OCI-LY7 (cell line): Measurements from ENCODE around the gene DUSP22. TPM values are rescaled to one million over a fixed set of nuclear protein-coding genes. Genes with fewer than 3 reads are reported as not detected.
A peak's percentile ranks its signal among the peaks of the same experiment; 100 is the strongest.

ENCODE experiments used
- BruUV-seq: library from RNA; stranded (reverse); fragments of 400-500 nt; replicated peaks from 2 replicates; lab custom pipeline; 2021; lab: Mats Ljungman, UMichigan
- CTCF ChIA-PET: fragments of 300-600 bp; sonication (Branson Sonifier 250); formaldehyde crosslinking; loops from one replicate; lab custom pipeline; 2022; ENCODE audit warnings: antibody characterized with exemption; ENCODE audit not compliant: unreplicated experiment; lab: Charles Lee
- POLR2A ChIA-PET: fragments of 300-600 bp; sonication (Branson Sonifier 250); formaldehyde crosslinking; loops from one replicate; lab custom pipeline; 2022; ENCODE audit warnings: antibody characterized with exemption; lab: Charles Lee
- DNase-seq: peaks from one replicate; pipeline ENCODE4 v3.0.0-alpha.2; 2015; ENCODE audit warnings: low spot score
- H2AFZ ChIP-seq: fragments of 200-600 bp; sonication (generic), shearing (Covaris generic); 2 replicates; pipeline ENCODE4 v1.6.1; 2014; ENCODE audit warnings: mild to moderate bottlenecking, antibody characterized with exemption, low read length, moderate library complexity
- H3K27ac ChIP-seq: fragments of 200-600 bp; sonication (generic); 2 replicates; pipeline ENCODE4 v1.5.1; 2014; ENCODE audit warnings: mixed run types, low read depth, mild to moderate bottlenecking, moderate library complexity, low read length, inconsistent platforms; ENCODE audit not compliant: poor library complexity, severe bottlenecking
- H3K36me3 ChIP-seq: fragments of 200-600 bp; sonication (generic); 2 replicates; pipeline ENCODE4 v1.6.1; 2014; ENCODE audit warnings: mild to moderate bottlenecking, antibody characterized with exemption, low read length, moderate library complexity, mixed read lengths; ENCODE audit not compliant: insufficient read depth
- H3K4me1 ChIP-seq: fragments of 200-600 bp; sonication (generic); 2 replicates; pipeline ENCODE4 v1.5.1; 2014; ENCODE audit warnings: mild to moderate bottlenecking, low read length; ENCODE audit not compliant: insufficient read depth, poor library complexity, severe bottlenecking
- H3K4me2 ChIP-seq: fragments of 200-600 bp; sonication (generic); 2 replicates; pipeline ENCODE4 v1.6.1; 2014; ENCODE audit warnings: mild to moderate bottlenecking, low read length
- H3K4me3 ChIP-seq: fragments of 200-600 bp; sonication (generic); 2 replicates; pipeline ENCODE4 v1.5.1; 2014; ENCODE audit warnings: mild to moderate bottlenecking, low read depth, low read length; ENCODE audit not compliant: poor library complexity, severe bottlenecking
- H3K79me2 ChIP-seq: fragments of 200-600 bp; sonication (generic); 2 replicates; pipeline ENCODE4 v1.6.1; 2016; ENCODE audit warnings: low read depth, mild to moderate bottlenecking, low read length, moderate library complexity, mixed read lengths; ENCODE audit not compliant: insufficient read depth
- H3K9me2 ChIP-seq: fragments of 200-600 bp; sonication (generic); 2 replicates; pipeline ENCODE4 v1.6.1; 2016; ENCODE audit warnings: mild to moderate bottlenecking, low read length, mixed read lengths; ENCODE audit not compliant: insufficient read depth
- H3K9me3 ChIP-seq: fragments of 200-600 bp; sonication (generic); 2 replicates; pipeline ENCODE4 v1.6.1; 2014; ENCODE audit warnings: mild to moderate bottlenecking, mixed run types, low read length, mixed read lengths
- H4K20me1 ChIP-seq: fragments of 200-600 bp; sonication (generic); 2 replicates; pipeline ENCODE4 v1.6.1; 2014; ENCODE audit warnings: mild to moderate bottlenecking, antibody characterized with exemption, low read length, moderate library complexity, mixed read lengths; ENCODE audit not compliant: insufficient read depth
- CTCF ChIP-seq: fragments of 200-600 bp; sonication (generic); conservative IDR thresholded peaks from 2 replicates; pipeline ENCODE4 v1.5.1; 2014; ENCODE audit warnings: mild to moderate bottlenecking, antibody characterized with exemption, low read length, moderate library complexity, mixed read lengths
- EZH2phosphoT487 ChIP-seq: fragments of 200-600 bp; sonication (generic); IDR thresholded peaks from 2 replicates; pipeline ENCODE4 v1.6.1; 2018; ENCODE audit warnings: low read depth, borderline replicate concordance, mild to moderate bottlenecking, mixed run types, antibody characterized with exemption, low read length, moderate library complexity, mixed read lengths
- intact Hi-C: fragments of 100-400 bp; cut with micrococcal nuclease; formaldehyde crosslinking; loops from one replicate; pipeline ENCODE4 v1.10.0; 2022; ENCODE audit not compliant: unreplicated experiment
- total RNA-seq, 2 experiments: library from RNA; depleted of rRNA in 1 of 2; stranded (reverse); fragments of >200 nt in 1 of 2; shearing (Covaris generic) in 1 of 2; gene quantifications; 2 replicates each; pipeline ENCODE4 v1.2.3, GENCODE V29; 2014 to 2022

Gene DUSP22
- total RNA-seq, 2 experiments from 2014 or later = 149 to 171 TPM

GRCh38 chr6:381742-382461, 89.6 kb downstream of the DUSP22 start:
- POLR2A ChIA-PET = interaction anchor here (1.0 kb wide), 2 partner anchors 26 to 94 kb away, joined by 3 to 4 read pairs; no protein-coding TSS in a partner anchor
- TF ChIP-seq EZH2phosphoT487 = no peak
- TF ChIP-seq CTCF = no peak

GRCh38 chr6:382883-383810, 90.9 kb downstream of the DUSP22 start:
- no peaks in the 10 kb centered on the region for H3K9me3 ChIP-seq
- no TSS peak for BruUV-seq
- intact Hi-C loops = no loop called here
- ChIA-PET POLR2A (interaction anchor here (0.6 to 1.3 kb wide), 4 partner anchors 7 to 38 kb away, joined by 3 to 7 read pairs (median 4); no protein-coding TSS in a partner anchor), CTCF (interaction anchor here (0.5 kb wide), 1 partner anchor 77 kb away, joined by 3 read pairs; no protein-coding TSS in a partner anchor)
- no peak for DNase-seq
- H2AFZ ChIP-seq = no peak overlapping the region
- H3K4me2 ChIP-seq = no peak overlapping the region
- peak; percentile 29; the same call in 1 of the 2 replicates for TF ChIP-seq CTCF
- TF ChIP-seq EZH2phosphoT487 = no peak
- H3K27ac ChIP-seq = no peak overlapping the region
- H4K20me1 ChIP-seq = no peaks in the 10 kb centered on the region
- no peak overlapping the region for H3K4me3 ChIP-seq
- H3K79me2 ChIP-seq = no peaks in the 10 kb centered on the region
- H3K36me3 ChIP-seq = no peaks in the 10 kb centered on the region
- H3K4me1 ChIP-seq = peaks cover 16% of the 10 kb centered on the region
- no peaks in the 10 kb centered on the region for H3K9me2 ChIP-seq

More at GRCh38 chr6:381742-382461, 89.6 kb downstream of the DUSP22 start:
- no peak overlapping the region for H3K27ac ChIP-seq
- no peaks in the 10 kb centered on the region for H3K36me3 ChIP-seq
- intact Hi-C loops = no loop called here
- H3K4me3 ChIP-seq = no peak overlapping the region
- H3K4me1 ChIP-seq = peaks cover 28% of the 10 kb centered on the region
- no peaks in the 10 kb centered on the region for H3K9me2 ChIP-seq
- CTCF ChIA-PET = no interaction called here
- BruUV-seq = no TSS peak
- H2AFZ ChIP-seq = no peak overlapping the region
- no peak for DNase-seq
- H3K4me2 ChIP-seq = no peak overlapping the region
- no peaks in the 10 kb centered on the region for H3K79me2 ChIP-seq
- H3K9me3 ChIP-seq = no peaks in the 10 kb centered on the region
- no peaks in the 10 kb centered on the region for H4K20me1 ChIP-seq
